Loucy (cell line): Measurements from ENCODE around the gene S100A7A.

Source experiments
- CTCF ChIP-seq: fragments of 200-600 bp; sonication (generic); conservative IDR thresholded peaks from 2 replicates; pipeline ENCODE4 v1.5.1; 2014; ENCODE audit warnings: mild to moderate bottlenecking, antibody characterized with exemption, low read length
- EZH2phosphoT487 ChIP-seq: fragments of 200-600 bp; IDR thresholded peaks from 2 replicates; pipeline ENCODE4 v1.6.1; 2018; ENCODE audit warnings: antibody characterized with exemption, mild to moderate bottlenecking, moderate library complexity, borderline replicate concordance

- TF ChIP-seq CTCF = no peak
- TF ChIP-seq EZH2phosphoT487 = no peak
Measured at GRCh38 chr1:153431427-153431826, 15.1 kb downstream of the S100A7A start.
